ENCODE results near the gene ELSPBP1. TPM values are rescaled to one million over a fixed set of nuclear protein-coding genes. Genes with fewer than 3 reads are reported as not detected.

The ELSPBP1 gene
- total RNA-seq, 1 experiment from 2014 or later: not detected

GRCh38 chr19:48029431-48029830, 35.0 kb downstream of the ELSPBP1 start:
- ChIA-PET POLR2A (no interaction called here), CTCF (interaction anchor here (0.8 kb wide), 1 partner anchor 32 kb away, joined by 3 read pairs; no protein-coding TSS in a partner anchor)
- no peak for TF ChIP-seq ZNF138 (CRISPR knock-in tag; conservative IDR thresholded peaks at IDR 0.05)
- Mint-ChIP-seq H3K9me3 (peaks cover 11% of the 10 kb centered on the region), H3K4me3 (no peak overlapping the region), H3K27me3 (ENCODE audit: low read depth) (peaks cover 10% of the 10 kb centered on the region; the same call in 1 of the 2 replicates), H3K4me1 (peaks cover 11% of the 10 kb centered on the region), H3K36me3 (no peaks in the 10 kb centered on the region), H3K27ac (no peak overlapping the region)
- DNase-seq (ENCODE audit: low spot score) (no peak), ATAC-seq (no peak)

- CTCF ChIA-PET: no interaction called here
- POLR2A ChIA-PET: no interaction called here
- Mint-ChIP-seq H3K27me3 (ENCODE audit: low read depth) (peaks cover 10% of the 10 kb centered on the region; the same call in 1 of the 2 replicates), H3K4me3 (no peak overlapping the region), H3K4me1 (peaks cover 6% of the 10 kb centered on the region), H3K9me3 (peaks cover 11% of the 10 kb centered on the region), H3K27ac (no peak overlapping the region), H3K36me3 (no peaks in the 10 kb centered on the region)
- TF ChIP-seq ZNF671 (CRISPR knock-in tag; IDR thresholded peaks at IDR 0.05) (no peak), FOXP4 (CRISPR knock-in tag; IDR thresholded peaks at IDR 0.05) (no peak), MXD4 (CRISPR knock-in tag; IDR thresholded peaks at IDR 0.05; ENCODE audit: borderline replicate concordance) (no peak), NFYB (CRISPR knock-in tag; conservative IDR thresholded peaks at IDR 0.05; ENCODE audit: low read depth) (no peak), FOXJ3 (CRISPR knock-in tag; IDR thresholded peaks at IDR 0.05; ENCODE audit: borderline replicate concordance) (no peak), HMGXB4 (CRISPR knock-in tag; IDR thresholded peaks at IDR 0.05) (no peak), NFE2L1 (CRISPR knock-in tag; IDR thresholded peaks at IDR 0.05) (no peak), OVOL2 (CRISPR knock-in tag; IDR thresholded peaks at IDR 0.05; ENCODE audit: borderline replicate concordance) (no peak)
- DNase-seq (ENCODE audit: low spot score) (no peak), ATAC-seq (no peak)
Observed at GRCh38 chr19:48030073-48030472, 35.6 kb downstream of the ELSPBP1 start.

GRCh38 chr19:48033604-48034003, 39.2 kb downstream of the ELSPBP1 start:
- H3K4me3 Mint-ChIP-seq: no peak overlapping the region
- peaks cover 9% of the 10 kb centered on the region for H3K36me3 Mint-ChIP-seq
- ATAC-seq: no peak
- H3K27me3 Mint-ChIP-seq (ENCODE audit: low read depth): peaks cover 6% of the 10 kb centered on the region; the same call in 1 of the 2 replicates
- ChIA-PET POLR2A (no interaction called here), CTCF (interaction anchor here (0.6 to 1.2 kb wide), 2 partner anchors 68 to 84 kb away, joined by 3 to 4 read pairs; no protein-coding TSS in a partner anchor)
- H3K4me1 Mint-ChIP-seq: peaks cover 6% of the 10 kb centered on the region
- TF ChIP-seq ATF6 (CRISPR knock-in tag; IDR thresholded peaks at IDR 0.05) (no peak), ARID4B (CRISPR knock-in tag; IDR thresholded peaks at IDR 0.05; ENCODE audit: borderline replicate concordance) (no peak), RELA (CRISPR knock-in tag; IDR thresholded peaks at IDR 0.05; ENCODE audit: borderline replicate concordance) (no peak), NR3C1 (CRISPR knock-in tag; conservative IDR thresholded peaks at IDR 0.05; ENCODE audit: low read depth) (no peak), ZNF532 (CRISPR knock-in tag; IDR thresholded peaks at IDR 0.05; ENCODE audit: borderline replicate concordance) (no peak)
- no peak for DNase-seq (ENCODE audit: low spot score)
- no peak overlapping the region for H3K27ac Mint-ChIP-seq
- H3K9me3 Mint-ChIP-seq: peaks cover 20% of the 10 kb centered on the region

Data from WTC11 (cell line).